Stimulated activated CD4-positive, alpha-beta T cell treated with anti-CD3 and anti-CD28 coated beads, TNF-alpha, amount 100 ng/mL, for 1 hour (primary cell): ENCODE measurements around the gene NOTCH4.
A peak's percentile ranks its signal among the peaks of the same experiment; 100 is the strongest.
"Not testable (repeated sequence)": the region's sequence is repeated elsewhere in the genome, so short reads cannot be mapped to it uniquely, and the experiment has no call there.

Source experiments
- DNase-seq, 3 donors: peaks; one replicate each; pipeline ENCODE4 v3.0.0-alpha.2; 2020; ENCODE audit warnings: low read depth in 3 of 3, low spot score in 1 of 3

The NOTCH4 gene

GRCh38 chr6:32223258-32224235 is at the start of gene NOTCH4:
NOTCH4 (minus strand) TSS chr6:32224067; CDS start chr6:32223928, 139 bp downstream.
- DNase-seq: no peak

- DNase-seq: no peak
Measured at GRCh38 chr6:32271429-32271828, 47.6 kb upstream of the NOTCH4 start.

GRCh38 chr6:32268459-32268858 is 44.6 kb upstream of the NOTCH4 start:
- DNase-seq: not testable (repeated sequence)

- no peak for DNase-seq
Measured at GRCh38 chr6:32267035-32267434, 43.2 kb upstream of the NOTCH4 start.

GRCh38 chr6:32257262-32257661 is 33.4 kb upstream of the NOTCH4 start:
- DNase-seq: not testable (repeated sequence)

- peak; percentile 6 to 41 (median 29) for DNase-seq
Measured at GRCh38 chr6:32255199-32256153, 31.6 kb upstream of the NOTCH4 start.

GRCh38 chr6:32254761-32255198 is 30.9 kb upstream of the NOTCH4 start:
- DNase-seq: no peak

GRCh38 chr6:32252331-32253009 is 28.6 kb upstream of the NOTCH4 start:
- DNase-seq: no peak

GRCh38 chr6:32249262-32249661 is 25.4 kb upstream of the NOTCH4 start:
- no peak for DNase-seq

- DNase-seq: no peak
Measured at GRCh38 chr6:32247401-32247800, 23.5 kb upstream of the NOTCH4 start.

- peak; percentile 37 to 64 (median 52) for DNase-seq
Measured at GRCh38 chr6:32244946-32245398, 21.1 kb upstream of the NOTCH4 start.

- DNase-seq: no peak
Measured at GRCh38 chr6:32244270-32244669, 20.4 kb upstream of the NOTCH4 start.

- not testable (repeated sequence) for DNase-seq
Measured at GRCh38 chr6:32242318-32242813, 18.5 kb upstream of the NOTCH4 start.

GRCh38 chr6:32240686-32241085 is 16.8 kb upstream of the NOTCH4 start:
- no peak for DNase-seq

GRCh38 chr6:32239462-32239861 is 15.6 kb upstream of the NOTCH4 start:
- DNase-seq: no peak

GRCh38 chr6:32234934-32235333 is 11.1 kb upstream of the NOTCH4 start:
- DNase-seq: no peak

- DNase-seq: no peak
Measured at GRCh38 chr6:32226434-32226833, 2.6 kb upstream of the NOTCH4 start.

- no peak for DNase-seq
Measured at GRCh38 chr6:32224696-32225095, 829 bp upstream of the NOTCH4 start.

- no peak for DNase-seq
Measured at GRCh38 chr6:32222333-32223230, 1.3 kb downstream of the NOTCH4 start.

GRCh38 chr6:32220021-32220420 is 3.8 kb downstream of the NOTCH4 start:
- no peak for DNase-seq
